Loucy (cell line): ENCODE measurements around the gene PLPPR4.

Experiments used
- CTCF ChIP-seq: fragments of 200-600 bp; sonication (generic); conservative IDR thresholded peaks from 2 replicates; pipeline ENCODE4 v1.5.1; 2014; ENCODE audit warnings: mild to moderate bottlenecking, antibody characterized with exemption, low read length
- EZH2phosphoT487 ChIP-seq: fragments of 200-600 bp; IDR thresholded peaks from 2 replicates; pipeline ENCODE4 v1.6.1; 2018; ENCODE audit warnings: antibody characterized with exemption, mild to moderate bottlenecking, moderate library complexity, borderline replicate concordance

GRCh38 chr1:99328171-99328570 is 63.9 kb downstream of the PLPPR4 start:
- no peak for TF ChIP-seq CTCF
- no peak for TF ChIP-seq EZH2phosphoT487
